Mesendoderm (in vitro differentiated cells): ENCODE measurements around the gene EMSY.
"Not testable (repeated sequence)": the region's sequence is repeated elsewhere in the genome, so short reads cannot be mapped to it uniquely, and the experiment has no call there.

ENCODE experiments used
- DNase-seq: peaks from one replicate; pipeline ENCODE4 v3.0.0; 2013
- H2AK5ac ChIP-seq: 2 replicates; pipeline ENCODE4 v1.6.1; 2013; ENCODE audit warnings: low read length, inconsistent platforms
- H2BK120ac ChIP-seq: 2 replicates; pipeline ENCODE4 v1.6.1; 2013; ENCODE audit warnings: low read depth, mild to moderate bottlenecking, low read length, moderate library complexity, mixed read lengths
- H2BK15ac ChIP-seq: replicated peaks from 2 replicates; pipeline ENCODE4 v1.6.1; 2013; ENCODE audit warnings: low read depth, mild to moderate bottlenecking, moderate library complexity
- H2BK5ac ChIP-seq: 2 replicates; pipeline ENCODE4 v1.6.1; 2013; ENCODE audit warnings: low read length, inconsistent platforms
- H3K18ac ChIP-seq: 2 replicates; pipeline ENCODE4 v1.6.1; 2013; ENCODE audit warnings: mild to moderate bottlenecking, low read length, mixed read lengths
- H3K23ac ChIP-seq: one replicate; pipeline ENCODE4 v1.6.1; 2013; ENCODE audit warnings: low read length
- H3K27ac ChIP-seq: 2 replicates; pipeline ENCODE4 v1.5.1; 2013; ENCODE audit warnings: low read depth, mild to moderate bottlenecking, inconsistent platforms, low read length, moderate library complexity
- H3K27me3 ChIP-seq: 2 replicates; pipeline ENCODE4 v1.6.1; 2013; ENCODE audit warnings: low read length, control low read depth, mild to moderate bottlenecking, inconsistent platforms; ENCODE audit not compliant: insufficient read depth, poor library complexity
- H3K36me3 ChIP-seq: 2 replicates; pipeline ENCODE4 v1.6.1; 2013; ENCODE audit warnings: low read length, inconsistent platforms; ENCODE audit not compliant: control insufficient read depth, insufficient read depth
- H3K4ac ChIP-seq: one replicate; pipeline ENCODE4 v1.6.1; 2013; ENCODE audit warnings: low read depth, mild to moderate bottlenecking, low read length, moderate library complexity
- H3K4me1 ChIP-seq: 2 replicates; pipeline ENCODE4 v1.6.1; 2013; ENCODE audit warnings: low read depth, low read length, inconsistent platforms; ENCODE audit not compliant: control insufficient read depth
- H3K4me2 ChIP-seq: 2 replicates; pipeline ENCODE4 v1.6.1; 2013; ENCODE audit warnings: low read length
- H3K4me3 ChIP-seq: 2 replicates; pipeline ENCODE4 v1.5.1; 2013; ENCODE audit warnings: mild to moderate bottlenecking, low read length
- H3K56ac ChIP-seq: one replicate; pipeline ENCODE4 v1.6.1; 2013; ENCODE audit warnings: low read length
- H3K79me1 ChIP-seq: 2 replicates; pipeline ENCODE4 v1.6.1; 2013; ENCODE audit warnings: low read length, inconsistent platforms
- H3K79me2 ChIP-seq: 2 replicates; pipeline ENCODE4 v1.6.1; 2013; ENCODE audit warnings: mild to moderate bottlenecking, low read length; ENCODE audit not compliant: control insufficient read depth, insufficient read depth
- H3K9ac ChIP-seq: 2 replicates; pipeline ENCODE4 v1.6.1; 2013; ENCODE audit warnings: low read length, inconsistent platforms
- H4K5ac ChIP-seq: one replicate; pipeline ENCODE4 v1.6.1; 2013; ENCODE audit warnings: low read length
- H4K8ac ChIP-seq: one replicate; pipeline ENCODE4 v1.6.1; 2013; ENCODE audit warnings: low read depth, mild to moderate bottlenecking, control low read depth, low read length, moderate library complexity
- WGBS: extraction: QIAGEN DNeasy Blood & Tissue Kit; methylation state at CpG from one replicate; pipeline ENCODE4 v1.1.7; 2013; ENCODE audit warnings: low lambda C conversion rate, missing lambda C conversion rate; ENCODE audit not compliant: insufficient coverage; ENCODE audit errors: extremely low coverage; 5-methylcytosine and 5-hydroxymethylcytosine counted together

Gene EMSY

GRCh38 chr11:76591416-76591815 lies 146.6 kb downstream of the EMSY start:
- Histone ChIP-seq H4K5ac (no peak overlapping the region), H3K56ac (no peak overlapping the region), H2AK5ac (no peak overlapping the region), H3K79me2 (no peaks in the 10 kb centered on the region), H2BK5ac (no peak overlapping the region), H3K36me3 (no peaks in the 10 kb centered on the region), H3K4me3 (no peak overlapping the region), H4K8ac (no peak overlapping the region), H3K23ac (no peak overlapping the region), H3K4me1 (no peaks in the 10 kb centered on the region), H2BK15ac (no peak overlapping the region), H3K79me1 (no peaks in the 10 kb centered on the region), H3K27me3 (no peaks in the 10 kb centered on the region), H3K4ac (no peak overlapping the region), H3K9ac (no peak overlapping the region), H2BK120ac (no peak overlapping the region), H3K18ac (no peak overlapping the region), H3K4me2 (no peak overlapping the region), H3K27ac (no peak overlapping the region)
- DNase-seq = no peak
- WGBS = no CpG with 5 or more reads among the region's 8 CpGs

DNA sequence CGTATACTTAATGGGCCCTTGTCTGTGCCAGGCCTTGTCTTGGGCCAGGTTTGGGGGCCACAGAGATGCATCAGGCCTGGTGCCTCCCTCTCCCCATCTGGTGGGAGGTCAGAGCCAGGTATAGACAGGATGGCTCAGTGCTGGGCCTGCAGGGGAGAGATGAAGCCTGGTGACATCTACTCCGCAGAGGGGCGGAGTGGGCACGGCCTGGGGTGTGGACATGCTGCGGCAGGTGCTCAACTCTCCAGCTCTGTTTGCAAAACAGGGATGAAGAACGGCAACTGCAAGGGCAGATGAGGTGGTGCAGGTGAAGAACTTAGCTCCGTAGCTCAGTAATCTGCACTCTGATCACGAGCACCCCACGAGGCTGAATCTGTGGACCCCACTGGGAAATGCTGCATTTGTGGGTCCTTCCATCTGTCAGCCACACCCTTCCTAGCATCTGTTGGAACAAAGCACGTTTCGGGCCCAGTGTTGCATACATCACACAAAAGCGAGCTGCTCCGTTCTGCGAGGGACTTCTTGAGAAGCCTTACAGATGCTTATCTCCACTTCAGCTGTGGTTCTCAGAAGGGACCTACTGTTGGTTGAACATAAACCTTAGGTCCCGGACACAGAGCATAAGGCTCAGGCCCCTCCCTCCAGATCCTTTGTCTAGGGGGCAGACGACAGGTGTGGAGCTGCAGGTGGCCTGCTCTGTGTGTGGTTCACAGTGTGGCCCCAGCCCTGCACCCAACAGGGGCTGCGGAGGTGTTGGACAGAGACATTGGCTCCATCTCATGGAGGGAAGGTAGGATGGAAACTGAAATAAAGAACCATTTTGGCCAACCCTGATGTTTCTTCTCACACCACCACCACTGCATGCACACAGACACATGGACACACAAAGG lies 147.5 kb downstream of the EMSY start:
- H2BK15ac ChIP-seq = no peak overlapping the region
- H2BK5ac ChIP-seq = no peak overlapping the region
- no peak overlapping the region for H4K8ac ChIP-seq
- H3K79me2 ChIP-seq = no peaks in the 10 kb centered on the region
- no CpG with 5 or more reads among the region's 17 CpGs for WGBS
- H3K4ac ChIP-seq = no peak overlapping the region
- H3K4me1 ChIP-seq = no peaks in the 10 kb centered on the region
- no peak overlapping the region for H3K56ac ChIP-seq
- no peaks in the 10 kb centered on the region for H3K36me3 ChIP-seq
- no peak overlapping the region for H4K5ac ChIP-seq
- no peak for DNase-seq
- no peak overlapping the region for H2BK120ac ChIP-seq
- H3K4me2 ChIP-seq = no peak overlapping the region
- no peaks in the 10 kb centered on the region for H3K27me3 ChIP-seq
- no peak overlapping the region for H3K27ac ChIP-seq
- H3K18ac ChIP-seq = no peak overlapping the region
- no peak overlapping the region for H3K4me3 ChIP-seq
- H3K9ac ChIP-seq = no peak overlapping the region
- no peak overlapping the region for H2AK5ac ChIP-seq
- H3K23ac ChIP-seq = no peak overlapping the region
- no peaks in the 10 kb centered on the region for H3K79me1 ChIP-seq

- Histone ChIP-seq H3K4me2 (no peak overlapping the region), H4K8ac (no peak overlapping the region), H3K79me2 (no peaks in the 10 kb centered on the region), H3K9ac (no peak overlapping the region), H3K27me3 (no peaks in the 10 kb centered on the region), H2BK120ac (no peak overlapping the region), H3K4me1 (no peaks in the 10 kb centered on the region), H3K4me3 (no peak overlapping the region), H3K56ac (no peak overlapping the region), H3K79me1 (no peaks in the 10 kb centered on the region), H3K18ac (no peak overlapping the region), H2BK15ac (no peak overlapping the region), H2BK5ac (no peak overlapping the region), H3K23ac (no peak overlapping the region), H3K36me3 (no peaks in the 10 kb centered on the region), H3K4ac (no peak overlapping the region), H2AK5ac (no peak overlapping the region), H3K27ac (no peak overlapping the region), H4K5ac (no peak overlapping the region)
- no CpG with 5 or more reads among the region's 3 CpGs for WGBS
- no peak for DNase-seq
These were observed 148.1 kb downstream of the EMSY start for GRCh38 chr11:76592961-76593360.

GRCh38 chr11:76595091-76595490 lies 150.3 kb downstream of the EMSY start:
- not testable (repeated sequence) for H2BK15ac ChIP-seq, H3K18ac ChIP-seq, H3K9ac ChIP-seq, H3K4me1 ChIP-seq, H2BK120ac ChIP-seq, H3K79me1 ChIP-seq, H2BK5ac ChIP-seq, H3K56ac ChIP-seq, H3K79me2 ChIP-seq, H3K4ac ChIP-seq, H3K36me3 ChIP-seq, H4K5ac ChIP-seq, H2AK5ac ChIP-seq, DNase-seq, H3K23ac ChIP-seq, H3K4me2 ChIP-seq, H4K8ac ChIP-seq, H3K27me3 ChIP-seq, H3K4me3 ChIP-seq, H3K27ac ChIP-seq
- no CpG with 5 or more reads among the region's 4 CpGs for WGBS

- no peaks in the 10 kb centered on the region for H3K79me2 ChIP-seq
- no peak overlapping the region for H3K23ac ChIP-seq
- no CpG with 5 or more reads among the region's 11 CpGs for WGBS
- H3K9ac ChIP-seq = no peak overlapping the region
- no peak overlapping the region for H3K56ac ChIP-seq
- H3K4ac ChIP-seq = no peak overlapping the region
- H3K4me2 ChIP-seq = no peak overlapping the region
- no peak overlapping the region for H3K4me3 ChIP-seq
- no peak overlapping the region for H3K27ac ChIP-seq
- H3K36me3 ChIP-seq = no peaks in the 10 kb centered on the region
- DNase-seq = no peak
- H2BK120ac ChIP-seq = no peak overlapping the region
- no peak overlapping the region for H4K8ac ChIP-seq
- no peak overlapping the region for H2BK15ac ChIP-seq
- no peak overlapping the region for H3K18ac ChIP-seq
- H2BK5ac ChIP-seq = no peak overlapping the region
- no peaks in the 10 kb centered on the region for H3K27me3 ChIP-seq
- no peaks in the 10 kb centered on the region for H3K79me1 ChIP-seq
- no peak overlapping the region for H2AK5ac ChIP-seq
- no peaks in the 10 kb centered on the region for H3K4me1 ChIP-seq
- H4K5ac ChIP-seq = no peak overlapping the region
These were observed 151.8 kb downstream of the EMSY start for GRCh38 chr11:76596652-76597051.
